ENCODE measurements around the gene MYOC. TPM values are rescaled to one million over a fixed set of nuclear protein-coding genes. Genes with fewer than 3 reads are reported as not detected.

The MYOC gene
- total RNA-seq, 4 donors from 2014 or later = 0.31 to 19.1 (median 3.6) TPM

- Histone ChIP-seq H3K27me3 (no peaks in the 10 kb centered on the region), H3K36me3 (no peaks in the 10 kb centered on the region), H3K27ac (no peak overlapping the region), H3K4me1 (peaks cover 5 to 16% (median 16%) of the 10 kb centered on the region in 3 donors), H3K4me3 (no peak overlapping the region), H3K9me3 (no peaks in the 10 kb centered on the region)
- DNase-seq = no peak
- TF ChIP-seq POLR2A (IDR thresholded peaks at IDR 0.05) = no peak
- no peak for TF ChIP-seq CTCF (IDR thresholded peaks at IDR 0.05)
- WGBS, 2 donors = 37 to 47% methylated on average over 8 to 10 of the region's 10 CpGs
- intact Hi-C loops (cut with DNase I) = loop anchor here (10.0 kb wide), 1 partner anchor 74 kb away; no protein-coding TSS in a partner anchor
Measured at GRCh38 chr1:171641076-171641864, 11.2 kb downstream of the MYOC start.

GRCh38 chr1:171640225-171640624 is 12.3 kb downstream of the MYOC start:
- H3K4me3 ChIP-seq = no peak overlapping the region
- no peaks in the 10 kb centered on the region for H3K27me3 ChIP-seq
- TF ChIP-seq POLR2A (IDR thresholded peaks at IDR 0.05) (no peak), CTCF (IDR thresholded peaks at IDR 0.05) (no peak)
- H3K4me1 ChIP-seq = peaks cover 2 to 7% (median 6%) of the 10 kb centered on the region in 3 donors
- H3K36me3 ChIP-seq = no peaks in the 10 kb centered on the region
- no peak overlapping the region for H3K27ac ChIP-seq
- 80 to 100% methylated on average over 1 of the region's 1 CpG for WGBS, 2 donors
- no peak for DNase-seq
- H3K9me3 ChIP-seq = no peaks in the 10 kb centered on the region
- intact Hi-C loops (cut with DNase I) = loop anchor here (10.0 kb wide), 1 partner anchor 75 kb away; no protein-coding TSS in a partner anchor

- intact Hi-C loops (cut with DNase I) = loop anchor here (10.0 kb wide), 1 partner anchor 347 kb away; no protein-coding TSS in a partner anchor
- Histone ChIP-seq H3K27ac (no peak overlapping the region), H3K4me3 (no peak overlapping the region), H3K27me3 (no peaks in the 10 kb centered on the region), H3K36me3 (no peaks in the 10 kb centered on the region), H3K4me1 (no peaks in the 10 kb centered on the region), H3K9me3 (no peaks in the 10 kb centered on the region)
- TF ChIP-seq POLR2A (IDR thresholded peaks at IDR 0.05) (no peak), CTCF (IDR thresholded peaks at IDR 0.05) (no peak)
- 56 to 94% methylated on average over 3 to 4 of the region's 4 CpGs for WGBS, 2 donors
- DNase-seq = no peak
Measured at GRCh38 chr1:171637928-171638576, 14.4 kb downstream of the MYOC start.

GRCh38 chr1:171636141-171636540 is 16.3 kb downstream of the MYOC start:
- Histone ChIP-seq H3K4me3 (no peak overlapping the region), H3K9me3 (no peaks in the 10 kb centered on the region), H3K4me1 (no peaks in the 10 kb centered on the region), H3K27me3 (no peaks in the 10 kb centered on the region), H3K27ac (no peak overlapping the region), H3K36me3 (no peaks in the 10 kb centered on the region)
- DNase-seq = no peak
- intact Hi-C loops (cut with DNase I) = loop anchor here (10.0 kb wide), 1 partner anchor 349 kb away; no protein-coding TSS in a partner anchor
- TF ChIP-seq POLR2A (IDR thresholded peaks at IDR 0.05) (no peak), CTCF (IDR thresholded peaks at IDR 0.05) (no peak)
- WGBS, 2 donors = 71 to 74% methylated on average over 8 to 9 of the region's 11 CpGs

- intact Hi-C loops (cut with DNase I) = loop anchor here (10.0 kb wide), 1 partner anchor 349 kb away; no protein-coding TSS in a partner anchor
- Histone ChIP-seq H3K36me3 (no peaks in the 10 kb centered on the region), H3K9me3 (no peaks in the 10 kb centered on the region), H3K27ac (no peak overlapping the region), H3K4me3 (no peak overlapping the region), H3K4me1 (no peaks in the 10 kb centered on the region), H3K27me3 (no peaks in the 10 kb centered on the region)
- TF ChIP-seq POLR2A (IDR thresholded peaks at IDR 0.05) (no peak), CTCF (IDR thresholded peaks at IDR 0.05) (no peak)
- 81 to 86% methylated on average over 1 to 2 of the region's 2 CpGs for WGBS, 2 donors
- DNase-seq = no peak
Measured at GRCh38 chr1:171635661-171636060, 16.8 kb downstream of the MYOC start.

Data from esophagus squamous epithelium (tissue), 5 donors.